Cerebellar cortex (tissue), 1 donor: Measurements from ENCODE around the gene CD200.
"Not testable (repeated sequence)": the region's sequence is repeated elsewhere in the genome, so short reads cannot be mapped to it uniquely, and the experiment has no call there.

Source experiments
- DNase-seq: peaks from one replicate; pipeline ENCODE4 v3.0.0-alpha.2; 2015; ENCODE audit warnings: low spot score

Gene CD200

DNA sequence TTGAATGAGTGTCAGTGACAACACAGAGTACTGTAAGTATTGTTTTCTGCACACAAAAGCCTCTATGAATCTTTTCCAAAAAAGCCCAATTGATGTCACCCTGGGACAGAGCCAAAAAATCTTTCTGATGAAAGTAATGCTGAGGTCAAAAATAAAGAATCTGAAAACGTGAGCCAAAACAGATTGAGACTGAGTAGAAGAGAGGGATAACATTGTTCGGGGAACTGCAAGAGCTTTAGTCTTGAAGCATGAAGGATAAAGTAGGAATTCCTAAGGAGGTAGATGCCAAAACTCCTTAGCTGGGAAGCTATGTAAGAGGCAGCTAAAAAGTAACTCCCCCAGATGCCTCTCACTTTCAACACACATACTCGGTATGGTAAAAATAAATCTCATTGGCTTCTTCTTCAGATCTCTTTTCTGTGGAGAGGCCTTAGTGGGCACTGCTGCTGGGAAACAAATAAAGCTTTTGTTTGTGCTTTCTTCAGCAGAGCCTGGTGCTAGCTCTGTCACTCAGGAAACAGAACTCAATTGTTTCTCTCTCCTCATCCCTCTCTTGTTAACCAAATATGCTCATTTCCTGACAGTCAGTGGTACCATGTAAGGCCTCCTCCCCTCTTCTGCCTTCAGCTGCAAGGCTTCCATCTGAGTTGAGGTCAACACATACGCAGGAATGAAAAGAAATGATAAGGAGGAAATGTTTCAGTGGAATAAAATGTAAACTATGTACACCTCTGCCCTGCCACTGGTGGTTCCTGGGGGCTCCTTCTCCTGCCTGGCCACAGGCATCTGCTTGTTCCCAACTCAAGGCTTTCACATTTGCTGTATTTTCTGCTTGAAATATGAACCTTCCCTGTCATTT, 58.1 kb downstream of the CD200 start:
- peak; percentile 2 for DNase-seq

DNA sequence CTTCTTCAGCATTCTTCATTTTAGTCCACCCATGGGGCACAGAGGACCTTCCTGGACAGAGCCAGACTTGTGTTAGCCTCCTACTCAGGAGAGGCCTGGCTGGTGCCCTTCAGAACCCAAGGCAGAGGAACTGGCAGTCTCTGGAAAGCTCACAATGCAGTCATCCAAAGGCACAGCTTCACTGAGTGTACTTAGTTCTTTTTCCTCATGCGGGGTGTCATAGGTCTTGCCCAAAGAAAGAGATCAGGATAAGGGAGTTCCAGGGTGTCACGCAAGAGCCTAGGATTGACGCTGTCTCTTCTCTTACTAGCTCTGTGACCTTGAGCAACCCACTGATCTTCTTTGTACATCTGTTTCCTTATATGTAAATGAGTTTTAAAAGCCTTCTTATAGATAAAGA, 58.7 kb downstream of the CD200 start:
- no peak for DNase-seq

DNA sequence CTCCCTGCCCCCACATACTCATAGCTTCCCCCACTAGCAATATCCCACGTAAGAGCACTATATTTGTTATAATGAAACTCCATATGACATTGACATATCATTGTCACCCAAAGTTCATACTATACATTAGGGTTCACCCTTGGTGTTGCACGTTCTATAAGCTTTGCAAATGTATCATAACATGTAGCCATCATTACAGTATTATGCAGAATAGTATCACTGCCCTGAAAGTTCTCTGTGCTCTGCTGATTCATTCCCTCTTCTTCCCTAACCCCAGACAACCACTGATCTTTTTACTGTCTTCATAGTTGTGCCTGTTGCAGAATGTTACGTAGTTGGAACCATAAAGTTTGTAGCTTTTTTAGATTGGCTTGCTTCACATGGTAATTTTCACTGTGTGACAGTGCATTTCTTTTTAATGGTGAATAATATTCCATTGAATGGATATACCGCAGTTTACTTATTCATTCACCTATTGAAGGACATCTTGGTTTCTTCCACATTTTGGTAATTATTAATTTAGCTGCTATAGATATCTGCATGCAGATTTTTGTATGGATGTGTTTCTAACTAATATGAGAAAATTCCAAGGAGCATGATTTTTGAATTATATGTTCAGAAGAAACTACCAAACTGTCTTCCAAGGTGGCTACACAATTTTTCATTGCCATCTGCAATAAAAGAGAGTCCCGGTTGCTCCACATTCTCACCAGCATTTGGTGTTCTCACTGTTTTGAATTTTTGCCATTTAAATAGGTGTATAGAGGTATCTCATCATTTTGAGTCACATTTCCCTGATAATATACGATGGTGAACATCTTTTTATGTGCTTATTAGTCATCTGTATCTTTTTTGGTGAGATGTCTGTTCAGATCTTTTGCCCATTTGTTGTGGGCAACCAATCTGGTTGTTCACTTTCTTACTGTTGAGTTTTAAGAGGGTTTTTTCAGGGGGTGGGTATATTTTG, 59.7 kb downstream of the CD200 start:
- no peak for DNase-seq

DNA sequence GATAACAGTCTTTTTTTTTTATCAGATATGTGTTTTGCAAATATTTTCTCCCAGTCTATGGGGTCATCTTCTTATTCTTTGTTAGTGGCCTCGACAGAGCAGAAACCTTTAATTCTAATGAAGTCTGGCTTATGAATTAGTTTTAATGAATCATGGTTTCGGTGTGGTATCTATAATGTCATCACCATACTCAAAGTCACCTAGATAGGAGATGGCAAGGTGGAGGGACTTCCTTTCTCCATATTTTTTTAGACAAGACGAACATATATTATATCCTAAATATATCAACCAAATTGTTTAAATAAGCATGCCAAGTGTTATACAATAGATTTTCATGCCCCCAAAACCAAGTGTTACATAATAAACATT, 60.4 kb downstream of the CD200 start:
- DNase-seq = no peak

DNA sequence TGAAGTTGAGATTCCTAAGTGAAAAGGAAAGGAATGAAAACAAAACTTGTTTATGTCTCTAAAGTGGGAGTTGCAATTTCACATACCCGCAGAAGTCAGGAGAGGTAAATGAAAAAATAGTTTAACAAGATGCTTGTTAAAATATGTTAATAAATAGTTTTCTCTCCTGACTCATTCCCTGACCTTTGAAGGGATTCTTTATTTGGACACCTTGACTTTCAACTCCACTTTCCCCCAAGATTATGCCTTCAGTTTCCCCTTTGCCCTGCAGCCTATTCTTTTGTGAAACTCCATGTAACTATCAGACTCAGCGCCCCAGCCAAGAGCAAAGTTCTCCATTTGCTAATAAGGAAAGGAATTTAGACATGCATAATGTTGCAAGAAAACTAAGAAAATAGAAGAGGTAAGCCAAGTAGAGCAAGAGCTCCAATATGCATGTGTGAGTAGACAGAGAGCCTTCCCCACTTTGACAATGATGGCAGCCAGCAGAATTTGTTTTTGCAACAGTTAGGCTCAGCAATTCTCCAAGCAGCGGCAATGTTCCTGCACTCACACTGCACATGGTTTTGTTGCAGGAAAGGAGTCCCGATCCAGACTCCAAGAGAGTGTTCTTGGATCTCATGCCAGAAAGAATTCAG, 61.2 kb downstream of the CD200 start:
- no peak for DNase-seq

DNA sequence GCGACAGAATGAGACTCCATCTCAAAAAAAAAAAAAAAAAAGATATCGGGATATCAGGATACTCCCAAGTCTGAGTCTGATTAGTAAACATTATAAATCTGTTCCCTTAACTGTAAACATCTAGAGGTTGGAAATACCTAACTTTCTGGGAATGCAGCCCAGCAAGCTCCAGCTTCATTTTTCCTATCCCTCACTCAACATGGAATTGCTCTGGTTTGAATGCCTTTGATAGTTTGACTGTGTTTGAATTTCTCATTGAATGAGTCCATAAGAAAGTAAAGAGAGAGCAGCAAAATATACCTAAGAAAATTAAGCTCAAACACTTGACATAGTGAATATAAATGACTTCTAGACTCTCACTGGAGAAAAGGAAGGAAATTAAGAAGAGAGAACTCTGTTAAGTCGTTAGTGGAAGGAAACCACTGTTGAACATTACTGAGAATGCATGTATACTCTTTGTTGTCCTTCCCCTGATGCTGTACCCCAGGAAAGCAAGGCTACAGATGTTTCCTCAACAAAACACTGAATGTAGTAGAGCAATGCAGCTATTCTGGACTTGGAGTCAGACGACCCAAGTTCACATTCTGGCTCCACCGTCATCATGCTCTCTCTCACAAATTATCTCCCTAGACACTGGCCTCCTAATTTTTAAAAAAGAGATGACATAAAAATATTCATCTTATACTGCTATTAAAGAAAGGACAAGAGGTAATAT, 62.4 kb downstream of the CD200 start:
- no peak for DNase-seq

DNA sequence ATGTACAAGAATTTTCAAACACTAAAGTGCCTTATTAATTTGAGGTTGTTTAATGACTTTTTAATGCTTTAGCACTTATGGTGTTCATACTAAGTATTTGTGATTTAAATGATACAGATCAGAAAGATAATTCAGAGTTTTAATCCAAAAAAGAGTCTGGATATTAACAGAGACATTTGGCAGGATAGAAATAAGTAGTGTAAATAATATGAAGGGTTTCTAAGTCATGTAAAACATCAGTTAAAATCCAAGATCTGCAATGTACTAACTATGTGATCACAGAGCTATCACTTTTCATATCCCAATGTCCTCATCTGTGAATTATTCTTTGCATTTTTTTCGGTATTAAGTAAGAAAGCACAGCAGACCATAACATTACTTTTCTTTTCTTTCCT, 62.9 kb downstream of the CD200 start:
- DNase-seq = no peak

DNA sequence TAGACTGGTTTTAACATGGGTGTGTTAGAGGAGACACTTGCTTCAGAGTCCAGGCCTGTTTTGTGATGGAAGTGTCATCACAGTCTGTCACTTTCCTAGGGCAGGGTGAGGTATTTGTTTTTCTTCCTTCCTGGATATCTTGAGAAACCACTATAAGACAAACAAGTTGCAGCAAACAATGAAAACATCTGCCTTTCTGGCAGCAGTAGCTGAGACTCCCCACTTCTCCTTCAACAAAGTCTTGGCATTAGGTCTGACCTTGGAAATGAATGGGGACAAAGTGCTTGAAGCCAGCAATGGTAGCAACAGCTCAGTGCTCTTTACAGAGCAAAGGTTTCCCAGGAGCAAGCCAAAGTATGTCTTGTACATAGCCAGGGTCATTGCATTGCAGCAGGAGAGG, 64.6 kb downstream of the CD200 start:
- no peak for DNase-seq

DNA sequence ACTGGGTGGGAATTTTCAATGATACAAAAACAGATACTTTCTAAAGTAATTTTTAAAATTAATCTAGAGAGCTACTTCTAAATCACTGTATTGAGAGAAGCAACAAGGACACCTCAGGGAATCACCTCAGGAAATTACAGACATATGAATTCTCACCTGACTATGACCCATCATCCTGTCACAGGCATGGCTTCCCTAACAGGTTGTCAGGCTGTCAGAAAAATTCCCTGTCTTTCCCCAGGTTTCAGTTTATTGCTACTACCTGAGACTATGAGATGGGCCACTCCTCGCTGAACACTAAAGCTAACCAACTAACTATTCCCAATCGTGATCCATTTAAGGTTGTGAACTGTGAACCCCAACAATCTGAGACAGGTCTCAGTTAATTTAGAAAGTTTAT, 66.1 kb downstream of the CD200 start:
- no peak for DNase-seq

DNA sequence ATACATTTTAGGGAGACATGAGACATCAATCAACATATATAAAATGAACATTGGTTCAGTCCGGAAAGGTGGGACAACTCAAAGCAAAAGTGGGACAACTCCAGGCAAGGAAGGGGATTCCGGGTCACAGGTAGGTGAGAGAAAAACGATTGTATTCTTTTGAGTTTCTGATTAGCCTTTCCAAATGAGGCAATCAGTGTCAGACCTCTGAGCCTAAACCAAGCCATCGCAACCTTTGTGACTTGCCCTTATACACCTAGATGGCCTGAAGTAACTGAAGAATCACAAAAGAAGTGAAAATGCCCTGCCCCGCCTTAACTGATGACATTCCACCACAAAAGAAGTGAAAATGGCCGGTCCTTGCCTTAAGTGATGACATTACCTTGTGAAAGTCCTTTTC, 66.6 kb downstream of the CD200 start:
- DNase-seq = not testable (repeated sequence)

DNA sequence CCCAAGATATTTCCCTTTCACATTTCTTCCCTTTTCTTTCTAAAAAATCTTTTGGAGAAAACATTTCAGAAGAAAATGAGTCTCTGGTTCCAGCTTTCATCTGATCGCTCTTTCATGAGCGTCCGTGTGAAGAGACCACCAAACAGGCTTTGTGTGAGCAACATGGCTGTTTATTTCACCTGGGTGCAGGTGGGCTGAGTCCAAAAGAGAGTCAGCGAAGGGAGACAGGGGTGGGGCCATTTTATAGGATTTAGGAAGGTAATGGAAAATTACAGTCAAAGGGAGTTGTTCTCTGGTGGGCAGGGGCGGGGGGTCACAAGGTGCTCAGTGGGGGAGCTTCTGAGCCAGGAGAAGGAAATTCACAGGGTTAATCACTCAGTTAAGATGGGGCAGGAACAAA, 67.4 kb downstream of the CD200 start:
- not testable (repeated sequence) for DNase-seq

DNA sequence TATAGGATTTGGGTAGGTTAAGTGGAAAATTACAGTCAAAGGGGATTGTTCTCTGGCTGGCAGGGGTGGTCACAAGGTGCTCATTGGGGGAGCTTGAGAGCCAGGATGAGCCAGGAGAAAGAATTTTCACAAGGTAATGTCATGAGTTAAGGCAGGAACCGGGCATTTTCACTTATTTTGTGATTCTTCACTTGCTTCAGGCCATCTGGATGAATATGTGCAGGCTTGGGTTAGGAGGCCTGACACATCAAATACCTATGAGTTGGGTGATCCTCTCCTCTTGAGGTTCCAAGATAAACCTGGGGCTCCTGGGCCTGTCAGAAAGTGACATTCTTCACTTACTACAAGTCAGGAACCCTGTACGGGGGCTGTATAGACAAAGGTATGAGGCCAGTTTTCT, 68.7 kb downstream of the CD200 start:
- DNase-seq = no peak

DNA sequence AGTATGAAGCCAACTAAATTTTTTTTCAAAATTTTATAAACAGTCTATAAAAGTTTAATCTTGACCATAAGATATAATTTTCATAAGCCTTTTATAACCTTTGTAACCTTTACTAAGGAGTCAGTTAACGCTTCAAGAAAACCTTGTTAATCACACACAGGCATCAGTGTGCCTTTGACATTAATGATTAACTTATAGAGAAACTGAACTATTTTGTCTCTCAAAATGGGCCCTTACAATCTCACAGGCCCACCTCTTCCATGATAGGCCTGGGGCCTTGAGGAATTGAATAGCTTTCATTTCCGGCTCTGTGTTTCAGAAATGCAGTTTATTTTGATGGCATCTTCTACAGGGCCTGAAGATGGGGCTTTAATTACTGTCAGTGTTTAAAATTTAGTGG, 70.1 kb downstream of the CD200 start:
- no peak for DNase-seq

DNA sequence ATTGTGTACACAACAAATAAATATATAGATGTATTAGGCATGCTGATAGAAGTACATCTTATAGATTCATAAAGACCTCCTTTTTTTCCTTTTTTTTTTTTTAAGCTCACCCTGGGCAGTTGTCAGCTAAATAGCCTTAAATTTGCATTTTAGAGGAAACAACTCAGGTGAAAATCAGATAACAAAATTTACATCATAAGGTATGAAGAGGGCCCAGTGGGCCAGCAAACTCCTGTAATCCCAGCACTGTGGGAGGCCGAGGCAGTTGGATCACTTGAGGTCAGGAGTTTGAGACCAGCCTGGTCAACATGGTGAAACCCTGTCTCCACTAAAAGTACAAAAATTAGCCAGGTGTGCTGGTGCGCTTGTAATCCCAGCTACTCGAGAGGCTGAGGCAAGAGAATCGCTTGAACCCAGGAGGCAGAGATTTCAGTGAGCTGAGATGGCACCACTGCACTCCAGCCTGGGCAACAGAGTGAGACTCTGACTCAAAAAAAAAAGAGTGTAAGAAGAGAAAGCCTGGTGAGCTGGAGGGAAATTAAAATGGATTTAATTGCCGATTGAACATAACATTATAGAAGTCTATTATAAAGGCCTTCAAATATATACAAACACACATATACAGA, 72.1 kb downstream of the CD200 start:
- DNase-seq = not testable (repeated sequence)

DNA sequence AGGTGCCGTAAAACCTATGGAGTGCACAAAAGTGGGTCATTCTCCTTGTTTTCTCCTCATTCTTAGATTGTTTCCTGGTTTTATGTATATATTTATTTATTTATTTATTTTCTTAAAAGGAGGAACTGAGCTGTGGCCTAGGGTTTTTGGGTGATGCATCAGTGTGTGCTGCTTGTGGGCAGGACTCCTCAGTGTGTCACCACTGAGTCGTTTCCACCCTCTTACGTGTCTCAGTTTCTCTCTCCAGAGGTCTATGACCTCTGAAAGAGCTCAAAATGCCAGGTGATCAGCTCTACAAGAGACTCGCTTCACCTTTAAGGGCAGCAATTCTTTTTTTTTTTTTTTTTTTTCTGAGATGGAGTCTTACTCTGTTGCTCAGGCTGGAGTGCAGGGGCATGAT, 72.9 kb downstream of the CD200 start:
- DNase-seq = no peak

DNA sequence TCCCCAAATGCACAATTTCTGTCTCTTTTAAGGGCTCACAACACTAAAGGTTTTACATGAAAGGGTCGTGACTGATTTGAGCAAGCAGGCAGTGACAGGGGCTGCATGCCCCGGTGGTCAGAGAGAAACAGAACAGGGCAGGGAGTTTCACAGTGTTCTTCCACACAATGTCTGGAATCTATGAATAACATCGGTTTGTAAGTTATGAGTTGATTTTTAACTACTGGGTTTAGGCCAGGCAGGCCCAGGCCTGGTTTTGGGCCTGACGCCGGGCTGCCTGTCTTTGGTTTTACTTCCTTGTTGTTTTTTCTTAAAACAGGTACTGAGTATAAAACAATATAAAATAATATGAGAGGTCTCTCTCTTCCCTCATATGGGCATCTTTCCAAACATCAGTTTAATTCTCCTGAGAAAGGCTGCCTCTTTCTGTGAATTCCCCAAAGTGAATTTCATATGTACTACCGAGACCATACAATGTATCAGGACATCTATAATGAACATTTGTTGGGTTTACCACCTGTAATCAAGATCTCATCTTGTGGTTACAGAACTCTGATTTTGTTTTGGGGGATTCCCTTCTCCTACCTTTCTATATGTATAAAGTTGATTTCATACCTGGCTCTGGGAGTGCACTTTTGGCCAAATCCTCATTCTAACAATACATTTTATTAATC, 74.4 kb downstream of the CD200 start:
- DNase-seq = no peak

DNA sequence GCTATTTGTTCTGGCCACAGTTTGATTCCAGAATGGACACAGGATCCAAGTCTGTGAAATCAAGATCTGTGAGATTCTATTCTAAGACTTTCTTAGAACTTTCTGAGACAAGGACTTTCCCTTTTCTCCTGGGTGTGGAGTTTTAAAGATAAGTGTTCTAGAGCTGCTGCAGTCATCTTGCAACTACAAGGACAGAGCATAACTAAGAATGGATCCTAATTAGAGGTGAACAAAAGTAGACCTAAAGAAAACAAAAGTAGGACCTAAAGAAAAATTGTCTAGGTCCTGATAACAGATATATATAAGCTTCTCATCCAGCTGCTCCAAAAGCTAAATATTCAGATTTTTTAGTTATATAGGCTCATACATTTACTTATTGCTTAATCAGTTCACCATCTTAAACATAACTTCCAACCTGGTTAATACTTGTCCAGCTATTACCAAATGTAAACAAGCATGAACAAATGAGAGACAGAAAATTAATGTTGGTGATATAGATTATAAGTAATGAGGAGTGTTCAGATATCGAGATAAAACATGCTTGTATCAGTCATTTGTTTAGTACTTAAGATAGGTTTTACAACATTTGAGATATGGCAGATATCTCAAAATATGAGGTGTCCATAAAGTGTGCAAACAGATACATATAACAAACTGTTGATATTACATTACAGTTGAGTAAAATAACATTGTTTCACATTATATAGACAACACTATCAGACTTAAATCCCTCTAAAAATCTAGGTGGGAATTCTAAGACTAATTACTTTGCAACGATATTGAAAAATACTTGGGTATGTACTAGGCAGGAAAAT, 75.1 kb downstream of the CD200 start:
- DNase-seq = no peak

DNA sequence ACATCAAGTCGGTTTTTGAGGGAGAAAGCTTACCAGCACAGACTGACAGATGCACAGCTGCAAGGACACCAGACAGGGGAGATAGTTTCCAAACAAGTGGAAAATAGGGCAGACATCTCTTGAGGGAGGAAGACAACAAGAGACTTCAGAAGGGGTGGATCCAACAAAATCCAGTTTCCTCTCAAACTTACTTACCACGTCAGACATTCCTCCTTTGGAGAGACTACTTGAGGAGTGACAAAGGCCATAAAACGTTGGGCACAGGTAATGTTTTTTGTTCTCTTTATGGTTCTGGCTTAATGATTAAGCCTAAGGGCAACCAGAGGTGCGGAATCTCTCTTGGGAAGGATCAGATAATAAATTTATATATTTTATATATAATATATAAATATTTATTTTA, 76.1 kb downstream of the CD200 start:
- no peak for DNase-seq

DNA sequence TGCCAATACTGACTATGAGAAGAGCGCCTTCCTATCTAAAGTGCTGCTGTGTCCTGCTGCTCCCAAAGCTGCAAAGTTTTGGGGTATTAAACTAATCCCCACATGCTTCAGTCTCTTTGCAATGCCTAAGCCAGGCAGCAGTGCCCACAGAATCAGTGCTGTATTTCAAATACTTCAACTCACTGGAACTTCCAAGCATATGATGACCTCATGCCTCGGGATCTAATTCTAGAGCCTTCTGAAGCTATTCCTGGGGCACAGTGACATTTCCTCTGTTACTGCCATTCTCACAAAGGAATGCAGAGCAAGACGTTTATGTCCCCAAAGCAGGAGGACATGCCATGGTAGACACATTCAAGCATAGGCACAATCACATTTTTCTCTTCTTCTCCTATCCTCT, 78.5 kb downstream of the CD200 start:
- DNase-seq = no peak
